ENCODE data around the gene DYNC1I1.

Gene DYNC1I1

GRCh38 chr7:96093435-96093834, 321.1 kb downstream of the DYNC1I1 start:
- TF ChIP-seq CTCF (conservative IDR thresholded peaks at IDR 0.05) (no peak), ZFX (IDR thresholded peaks at IDR 0.05) (no peak)
- no peak overlapping the region for H3K27ac ChIP-seq

GRCh38 chr7:96097835-96098234, 325.5 kb downstream of the DYNC1I1 start:
- TF ChIP-seq ZFX (IDR thresholded peaks at IDR 0.05) (no peak), CTCF (conservative IDR thresholded peaks at IDR 0.05) (no peak)
- no peak overlapping the region for H3K27ac ChIP-seq

- no peak for TF ChIP-seq ZFX (IDR thresholded peaks at IDR 0.05)
- TF ChIP-seq CTCF (conservative IDR thresholded peaks at IDR 0.05): no peak
- no peak overlapping the region for H3K27ac ChIP-seq
These were observed 328.4 kb downstream of the DYNC1I1 start for GRCh38 chr7:96100737-96101136.

DNA sequence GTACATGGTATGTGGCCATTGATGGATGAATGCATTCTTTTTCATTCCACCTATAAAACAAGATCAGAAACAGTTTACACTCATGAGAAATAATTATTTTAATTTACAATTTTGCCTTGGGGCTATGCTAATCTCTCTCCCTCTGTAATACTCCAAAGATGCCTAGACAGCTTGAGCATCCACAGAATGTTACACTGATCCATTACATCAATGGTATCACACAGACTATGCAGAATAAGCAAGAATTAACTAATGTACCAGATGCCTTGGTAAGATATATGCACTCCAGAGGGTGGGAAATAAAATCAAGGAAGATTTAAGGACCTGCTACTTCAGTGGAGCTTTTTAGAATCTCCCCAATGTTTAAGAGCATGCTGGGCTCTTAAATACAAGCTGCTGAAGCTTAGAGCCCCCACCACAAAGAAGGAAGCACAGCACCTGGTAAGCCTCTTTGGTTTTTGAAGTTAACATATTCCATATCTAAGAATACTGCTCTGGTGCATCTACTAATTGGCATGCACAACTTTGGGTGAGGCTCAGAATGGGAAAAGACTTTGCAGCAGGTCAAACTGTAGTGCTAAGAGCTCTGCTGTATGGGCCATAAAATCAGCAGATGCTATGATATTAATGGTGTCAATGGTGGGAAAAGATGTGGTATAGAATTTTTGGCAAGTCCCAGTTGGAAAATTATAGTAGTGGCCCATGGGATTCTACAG, 329.9 kb downstream of the DYNC1I1 start:
- no peak overlapping the region for H3K27ac ChIP-seq
- no peak for TF ChIP-seq ZFX (IDR thresholded peaks at IDR 0.05)
- TF ChIP-seq CTCF (conservative IDR thresholded peaks at IDR 0.05): no peak

DNA sequence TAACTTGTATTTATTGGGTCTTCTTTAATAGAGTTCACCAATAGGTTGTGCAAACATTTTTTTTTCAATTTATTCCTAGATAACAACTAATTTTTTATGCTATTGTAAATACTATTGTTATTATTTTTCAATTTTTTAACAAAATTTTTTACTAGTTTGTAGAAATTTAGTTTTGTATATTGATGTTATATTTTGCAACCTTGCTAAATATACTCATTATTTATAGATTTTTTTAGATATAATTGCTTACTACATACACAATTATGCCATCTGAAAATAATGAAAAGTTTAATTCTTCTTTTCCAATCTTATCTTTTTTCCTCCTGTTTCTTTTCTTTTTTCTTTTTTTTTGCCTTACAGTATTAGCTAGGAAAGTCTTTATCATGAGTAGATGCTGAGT, 332.6 kb downstream of the DYNC1I1 start:
- H3K27ac ChIP-seq: no peak overlapping the region
- TF ChIP-seq ZFX (IDR thresholded peaks at IDR 0.05): no peak
- TF ChIP-seq CTCF (conservative IDR thresholded peaks at IDR 0.05): no peak

DNA sequence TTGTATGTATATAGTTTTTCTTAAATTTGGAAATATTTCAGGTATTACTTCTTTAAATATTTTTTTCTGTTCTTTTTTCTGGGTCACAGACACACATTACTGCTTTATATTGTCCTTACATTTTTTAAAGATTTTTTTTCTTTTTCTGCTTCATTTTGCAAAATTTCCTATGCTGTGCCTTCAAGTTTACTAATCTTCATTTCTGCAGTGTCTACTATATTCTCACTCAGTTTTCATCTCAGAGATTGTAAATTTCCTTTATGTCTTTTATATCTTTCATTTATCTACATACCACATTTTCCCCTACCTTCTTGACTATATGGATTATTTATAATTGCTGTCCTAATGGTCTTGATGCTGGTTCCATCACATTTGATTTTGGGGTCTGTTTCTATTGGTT, 339.1 kb downstream of the DYNC1I1 start:
- no peak for TF ChIP-seq ZFX (IDR thresholded peaks at IDR 0.05)
- no peak for TF ChIP-seq CTCF (conservative IDR thresholded peaks at IDR 0.05)
- no peak overlapping the region for H3K27ac ChIP-seq

DNA sequence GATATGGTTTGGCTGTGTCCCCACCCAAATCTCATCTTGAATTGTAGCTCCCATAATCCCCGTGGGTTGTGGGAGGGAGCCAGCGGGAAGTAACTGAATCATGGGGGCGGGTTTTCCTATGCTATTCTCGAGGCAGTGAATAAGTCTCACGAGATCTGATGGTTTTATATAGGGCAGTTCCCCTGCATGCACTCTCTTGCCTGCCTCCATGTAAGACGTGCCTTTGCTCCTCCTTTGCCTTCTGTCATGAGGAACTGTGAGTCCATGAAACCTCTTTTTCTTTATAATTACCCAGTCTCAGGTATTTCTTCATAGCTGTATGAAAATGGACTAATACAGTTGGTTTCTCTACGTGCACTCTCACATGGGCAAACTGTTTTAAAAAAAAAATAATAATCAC, 341.8 kb downstream of the DYNC1I1 start:
- H3K27ac ChIP-seq: no peak overlapping the region
- TF ChIP-seq ZFX (IDR thresholded peaks at IDR 0.05): no peak
- TF ChIP-seq CTCF (conservative IDR thresholded peaks at IDR 0.05): no peak
